AG09319 (cell line): ENCODE data around the gene BABAM1.

Source experiments
- DNase-seq: peaks from one replicate; pipeline ENCODE4 v3.0.0-alpha.2; 2010; ENCODE audit warnings: low read depth; ENCODE audit errors: extremely low read depth
- TF ChIP-seq, protein P1 (sequence below): IDR thresholded peaks from 2 replicates; pipeline ENCODE4 v1.5.1; 2011; ENCODE audit warnings: low read depth, mild to moderate bottlenecking, inconsistent platforms, low read length, moderate library complexity

Gene BABAM1

DNA sequence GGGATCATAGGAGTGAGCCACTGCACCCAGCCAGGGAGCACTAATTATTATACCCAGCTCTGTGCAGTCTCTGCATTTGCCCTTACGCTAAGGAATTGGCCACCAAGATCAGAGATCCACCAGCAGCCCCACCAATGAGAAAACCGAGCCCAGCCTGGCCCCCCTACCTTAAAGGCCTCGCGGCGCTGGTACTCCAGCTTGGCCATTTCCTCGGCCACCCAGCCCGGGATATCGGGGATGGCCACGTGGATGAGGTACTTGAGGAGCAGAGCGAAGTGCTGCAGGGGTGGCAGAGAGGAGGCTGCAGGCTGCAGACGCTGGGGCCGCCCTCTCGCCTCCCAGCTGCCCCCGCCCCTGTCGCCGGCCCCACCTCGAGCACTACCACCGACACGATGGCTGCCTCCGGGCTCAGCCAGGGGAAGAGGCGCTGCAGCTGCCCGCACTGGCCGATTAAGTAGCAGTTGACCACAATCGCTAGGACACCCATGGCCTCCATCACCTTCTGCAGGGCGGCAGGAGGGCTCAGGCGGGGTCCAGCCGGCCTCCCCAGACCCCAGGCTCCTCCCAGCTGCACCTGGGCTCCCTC lies 59.9 kb downstream of the BABAM1 start:
- TF ChIP-seq, protein P1, sequence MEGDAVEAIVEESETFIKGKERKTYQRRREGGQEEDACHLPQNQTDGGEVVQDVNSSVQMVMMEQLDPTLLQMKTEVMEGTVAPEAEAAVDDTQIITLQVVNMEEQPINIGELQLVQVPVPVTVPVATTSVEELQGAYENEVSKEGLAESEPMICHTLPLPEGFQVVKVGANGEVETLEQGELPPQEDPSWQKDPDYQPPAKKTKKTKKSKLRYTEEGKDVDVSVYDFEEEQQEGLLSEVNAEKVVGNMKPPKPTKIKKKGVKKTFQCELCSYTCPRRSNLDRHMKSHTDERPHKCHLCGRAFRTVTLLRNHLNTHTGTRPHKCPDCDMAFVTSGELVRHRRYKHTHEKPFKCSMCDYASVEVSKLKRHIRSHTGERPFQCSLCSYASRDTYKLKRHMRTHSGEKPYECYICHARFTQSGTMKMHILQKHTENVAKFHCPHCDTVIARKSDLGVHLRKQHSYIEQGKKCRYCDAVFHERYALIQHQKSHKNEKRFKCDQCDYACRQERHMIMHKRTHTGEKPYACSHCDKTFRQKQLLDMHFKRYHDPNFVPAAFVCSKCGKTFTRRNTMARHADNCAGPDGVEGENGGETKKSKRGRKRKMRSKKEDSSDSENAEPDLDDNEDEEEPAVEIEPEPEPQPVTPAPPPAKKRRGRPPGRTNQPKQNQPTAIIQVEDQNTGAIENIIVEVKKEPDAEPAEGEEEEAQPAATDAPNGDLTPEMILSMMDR = no peak
- no peak for DNase-seq

DNA sequence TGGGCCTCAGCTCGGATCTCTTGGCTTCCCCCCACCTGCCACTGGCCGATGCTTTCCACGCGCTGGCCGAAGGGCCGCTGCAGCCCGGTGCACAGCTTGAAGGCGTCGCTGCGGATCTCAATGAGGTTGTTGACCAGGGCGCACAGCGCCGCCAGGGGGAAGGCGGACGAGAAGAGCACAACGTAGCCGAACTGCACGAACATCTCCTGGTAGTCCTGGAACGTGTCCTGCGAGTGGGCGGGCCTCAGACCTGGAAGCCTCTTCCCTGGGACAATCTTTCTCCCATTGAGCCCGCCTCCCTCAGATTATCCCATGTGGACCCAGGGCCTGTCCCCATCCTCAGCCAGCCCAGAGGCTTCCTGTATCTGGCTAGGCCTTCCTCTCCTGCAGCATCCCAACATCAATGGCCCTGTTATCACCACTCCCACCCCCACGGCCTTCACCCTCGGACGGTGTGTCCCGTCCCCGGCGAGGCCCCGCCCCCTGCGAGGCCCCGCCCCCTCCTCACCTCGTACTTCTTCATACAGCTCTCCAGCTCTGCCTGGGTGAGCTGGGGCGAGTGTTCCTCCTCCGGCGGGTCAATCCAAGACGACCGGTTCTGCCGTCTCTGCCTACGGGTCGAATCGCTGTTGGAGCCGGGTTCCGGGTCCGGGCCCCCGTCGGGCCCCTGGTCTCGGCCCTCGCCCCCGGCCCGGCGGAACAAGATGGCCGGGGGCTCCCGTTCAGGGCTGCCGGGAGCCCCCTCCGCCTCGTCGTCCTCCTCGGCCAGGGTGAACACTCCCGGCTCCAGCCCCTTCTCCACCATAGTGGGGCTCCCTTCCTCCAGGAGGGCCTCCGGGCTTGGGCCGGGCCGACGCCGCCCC lies 60.6 kb downstream of the BABAM1 start:
- no peak for DNase-seq
- TF ChIP-seq, protein P1 = no peak
